Activated CD4-positive, CD25-positive, alpha-beta regulatory T cell treated with anti-CD3 and anti-CD28 coated beads, Interleukin-2, amount 50 U/mL, for 16 hours (primary cell): ENCODE results near the gene TEAD1.

ENCODE experiments used
- DNase-seq: peaks from one replicate; pipeline ENCODE4 v3.0.0-alpha.2; 2020; ENCODE audit warnings: low read depth, low spot score

Gene TEAD1

GRCh38 chr11:12893787-12894672 is 219.8 kb downstream of the TEAD1 start:
- peak; percentile 6 for DNase-seq

- DNase-seq = no peak
Measured at GRCh38 chr11:12897390-12897789, 223.2 kb downstream of the TEAD1 start.

GRCh38 chr11:12897867-12898266 is 223.6 kb downstream of the TEAD1 start:
- DNase-seq = no peak

- no peak for DNase-seq
Measured at GRCh38 chr11:12900496-12900895, 226.3 kb downstream of the TEAD1 start.

- no peak for DNase-seq
Measured at GRCh38 chr11:12901272-12901671, 227.1 kb downstream of the TEAD1 start.

- no peak for DNase-seq
Measured at GRCh38 chr11:12901874-12902481, 227.8 kb downstream of the TEAD1 start.

- no peak for DNase-seq
Measured at GRCh38 chr11:12902791-12903486, 228.7 kb downstream of the TEAD1 start.

GRCh38 chr11:12905435-12905834 is 231.2 kb downstream of the TEAD1 start:
- DNase-seq = no peak

- no peak for DNase-seq
Measured at GRCh38 chr11:12906501-12906900, 232.3 kb downstream of the TEAD1 start.

GRCh38 chr11:12909879-12910278 is 235.7 kb downstream of the TEAD1 start:
- DNase-seq = no peak

- no peak for DNase-seq
Measured at GRCh38 chr11:12914400-12914912, 240.2 kb downstream of the TEAD1 start.

GRCh38 chr11:12915093-12915492 is 240.9 kb downstream of the TEAD1 start:
- DNase-seq = no peak

- no peak for DNase-seq
Measured at GRCh38 chr11:12917822-12918221, 243.6 kb downstream of the TEAD1 start.

- no peak for DNase-seq
Measured at GRCh38 chr11:12918667-12919066, 244.4 kb downstream of the TEAD1 start.

- DNase-seq = no peak
Measured at GRCh38 chr11:12922418-12922817, 248.2 kb downstream of the TEAD1 start.

- DNase-seq = no peak
Measured at GRCh38 chr11:12922980-12923507, 248.8 kb downstream of the TEAD1 start.

GRCh38 chr11:12924650-12925049 is 250.4 kb downstream of the TEAD1 start:
- DNase-seq = no peak

- no peak for DNase-seq
Measured at GRCh38 chr11:12925520-12925919, 251.3 kb downstream of the TEAD1 start.

- no peak for DNase-seq
Measured at GRCh38 chr11:12927221-12927620, 253.0 kb downstream of the TEAD1 start.

- DNase-seq = no peak
Measured at GRCh38 chr11:12927886-12928285, 253.7 kb downstream of the TEAD1 start.

GRCh38 chr11:12930850-12931249 is 256.6 kb downstream of the TEAD1 start:
- no peak for DNase-seq

GRCh38 chr11:12932485-12932884 is 258.3 kb downstream of the TEAD1 start:
- DNase-seq = no peak
